Fibroblast of pulmonary artery (primary cell): ENCODE data around the gene LRRC7.

Experiments
- DNase-seq: peaks from one replicate; pipeline ENCODE4 v3.0.0-alpha.2; 2010; ENCODE audit warnings: low read depth
- H3K4me3 ChIP-seq: replicated peaks from 2 replicates; pipeline ENCODE4 v1.5.1; 2011; ENCODE audit warnings: low read depth, mild to moderate bottlenecking, control low read depth, low read length, moderate library complexity
- CTCF ChIP-seq: IDR thresholded peaks from 2 replicates; pipeline ENCODE4 v1.5.1; 2011; ENCODE audit warnings: mild to moderate bottlenecking, control low read depth, low read length, inconsistent platforms; ENCODE audit errors: missing control alignments

The LRRC7 gene

GRCh38 chr1:69827732-69828131 is 260.0 kb downstream of the LRRC7 start:
- H3K4me3 ChIP-seq = no peak overlapping the region
- no peak for DNase-seq
- TF ChIP-seq CTCF = no peak

- H3K4me3 ChIP-seq = no peak overlapping the region
- TF ChIP-seq CTCF = no peak
- no peak for DNase-seq
Measured at GRCh38 chr1:69833536-69833935, 265.8 kb downstream of the LRRC7 start.

- no peak for DNase-seq
- H3K4me3 ChIP-seq = no peak overlapping the region
- no peak for TF ChIP-seq CTCF
Measured at GRCh38 chr1:69834336-69834735, 266.6 kb downstream of the LRRC7 start.

GRCh38 chr1:69835955-69836354 is 268.2 kb downstream of the LRRC7 start:
- no peak for TF ChIP-seq CTCF
- H3K4me3 ChIP-seq = no peak overlapping the region
- no peak for DNase-seq

- TF ChIP-seq CTCF = no peak
- H3K4me3 ChIP-seq = no peak overlapping the region
- peak; percentile 38 for DNase-seq
Measured at GRCh38 chr1:69836971-69837636, 269.4 kb downstream of the LRRC7 start.

GRCh38 chr1:69842326-69842725 is 274.6 kb downstream of the LRRC7 start:
- DNase-seq = no peak
- no peak for TF ChIP-seq CTCF
- H3K4me3 ChIP-seq = no peak overlapping the region

- no peak overlapping the region for H3K4me3 ChIP-seq
- TF ChIP-seq CTCF = no peak
- DNase-seq = no peak
Measured at GRCh38 chr1:69845655-69846054, 277.9 kb downstream of the LRRC7 start.
